ENCODE results near the gene SLC6A11.

DNA sequence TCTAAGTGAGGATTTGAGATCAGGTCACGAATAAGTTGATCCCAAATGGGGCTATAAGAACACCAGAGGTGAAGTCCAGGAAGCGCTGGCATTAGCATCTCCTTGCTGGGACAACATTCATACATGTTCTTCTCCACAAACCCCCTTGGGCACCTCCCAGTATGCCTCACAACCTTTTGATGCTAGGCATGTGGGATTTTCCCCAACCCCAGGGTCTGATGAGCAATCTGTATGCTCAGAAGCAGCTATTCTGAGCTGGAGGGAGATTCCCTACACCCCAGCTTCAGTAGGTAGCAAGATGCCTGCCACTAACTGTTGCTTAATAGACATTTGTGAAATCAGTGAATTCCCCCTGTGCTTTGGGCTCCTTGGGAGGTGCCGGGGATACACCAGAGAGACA lies 32.2 kb downstream of the SLC6A11 start:
- TF ChIP-seq EZH2 (IDR thresholded peaks at IDR 0.05; ENCODE audit: borderline replicate concordance, insufficient read depth, low read depth, low read length, poor library complexity, severe bottlenecking) (no peak), CTCF (IDR thresholded peaks at IDR 0.05) (no peak)

Data from B cell (primary cell).